ENCODE data around the gene MYO15B. TPM values are rescaled to one million over a fixed set of nuclear protein-coding genes. Genes with fewer than 3 reads are reported as not detected.

MYO15B gene
- total and polyA plus RNA-seq, 2 experiments from 2014 or later = 124 to 153 TPM

DNA sequence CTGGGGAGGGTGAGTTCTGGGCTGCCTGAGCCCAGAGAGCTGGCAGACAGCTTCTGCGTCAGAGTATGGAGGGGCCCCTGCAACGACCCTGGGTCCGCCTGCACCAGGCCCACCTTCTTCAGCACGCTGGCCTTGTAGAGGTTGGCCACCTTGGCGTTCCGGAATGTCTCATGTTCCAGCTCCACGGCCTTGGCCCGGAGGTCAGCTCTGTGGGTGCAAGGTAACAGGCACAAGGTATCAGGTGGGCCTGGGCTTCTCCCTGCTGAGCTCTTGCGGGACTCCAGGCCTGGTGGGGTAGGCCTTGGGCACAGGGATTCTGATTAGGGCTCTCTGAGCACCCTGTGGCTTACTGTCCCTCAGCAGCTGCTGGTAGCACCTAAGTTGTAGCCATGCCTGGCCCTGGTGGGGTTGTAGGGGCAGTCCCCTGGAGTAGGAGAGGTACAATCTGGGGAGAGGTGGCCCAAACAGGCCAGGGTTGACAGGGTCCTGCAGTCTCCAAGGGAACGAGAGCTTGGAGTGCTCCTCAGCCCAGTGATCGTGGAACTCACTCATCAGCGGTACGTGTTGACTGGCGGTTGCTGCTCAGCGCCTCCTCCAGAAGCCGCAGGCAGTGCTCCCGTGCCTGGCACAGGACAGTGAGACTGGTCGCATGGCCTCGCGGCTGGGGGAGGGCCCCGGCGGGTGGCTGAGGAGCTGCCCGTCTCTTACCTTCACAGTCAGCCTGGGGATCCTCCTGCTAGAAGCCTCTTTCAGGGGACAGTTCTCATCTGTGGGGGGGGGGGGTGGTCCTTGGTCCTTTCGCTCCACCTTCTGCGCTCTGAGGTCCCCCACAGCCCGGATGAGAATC, 42.7 kb downstream of the MYO15B start:
- Histone ChIP-seq H3K9me2 (replicated peaks; ENCODE audit: insufficient read depth) (no peaks in the 10 kb centered on the region), H3K36me3 (replicated peaks; ENCODE audit: insufficient read depth, low read depth) (no peaks in the 10 kb centered on the region), H3K4me2 (no peak overlapping the region), H3K4me3 (no peak overlapping the region), H3K27ac (no peak overlapping the region), H3K27me3 (no peaks in the 10 kb centered on the region), H4K20me1 (ENCODE audit: insufficient read depth, poor library complexity, severe bottlenecking) (no peaks in the 10 kb centered on the region), H3K9me3 (ENCODE audit: low read depth) (no peaks in the 10 kb centered on the region), H3K79me2 (no peaks in the 10 kb centered on the region), H2AFZ (no peak overlapping the region), H3K4me1 (ENCODE audit: insufficient read depth) (peaks cover 21% of the 10 kb centered on the region)
- no peak for DNase-seq (ENCODE audit: low spot score)
- WGBS (ENCODE audit: low lambda C conversion rate, missing lambda C conversion rate) = 94% methylated on average over 25 of the region's 26 CpGs
- TF ChIP-seq EZH2phosphoT487 (IDR thresholded peaks at IDR 0.05; ENCODE audit: low read depth, severe bottlenecking, unreplicated experiment) = no peak
- TF ChIP-seq, protein P1, sequence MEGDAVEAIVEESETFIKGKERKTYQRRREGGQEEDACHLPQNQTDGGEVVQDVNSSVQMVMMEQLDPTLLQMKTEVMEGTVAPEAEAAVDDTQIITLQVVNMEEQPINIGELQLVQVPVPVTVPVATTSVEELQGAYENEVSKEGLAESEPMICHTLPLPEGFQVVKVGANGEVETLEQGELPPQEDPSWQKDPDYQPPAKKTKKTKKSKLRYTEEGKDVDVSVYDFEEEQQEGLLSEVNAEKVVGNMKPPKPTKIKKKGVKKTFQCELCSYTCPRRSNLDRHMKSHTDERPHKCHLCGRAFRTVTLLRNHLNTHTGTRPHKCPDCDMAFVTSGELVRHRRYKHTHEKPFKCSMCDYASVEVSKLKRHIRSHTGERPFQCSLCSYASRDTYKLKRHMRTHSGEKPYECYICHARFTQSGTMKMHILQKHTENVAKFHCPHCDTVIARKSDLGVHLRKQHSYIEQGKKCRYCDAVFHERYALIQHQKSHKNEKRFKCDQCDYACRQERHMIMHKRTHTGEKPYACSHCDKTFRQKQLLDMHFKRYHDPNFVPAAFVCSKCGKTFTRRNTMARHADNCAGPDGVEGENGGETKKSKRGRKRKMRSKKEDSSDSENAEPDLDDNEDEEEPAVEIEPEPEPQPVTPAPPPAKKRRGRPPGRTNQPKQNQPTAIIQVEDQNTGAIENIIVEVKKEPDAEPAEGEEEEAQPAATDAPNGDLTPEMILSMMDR (IDR thresholded peaks at IDR 0.05; ENCODE audit: poor library complexity) = no peak
- no peak for TF ChIP-seq EZH2 (IDR thresholded peaks at IDR 0.05; ENCODE audit: borderline replicate concordance)

DNA sequence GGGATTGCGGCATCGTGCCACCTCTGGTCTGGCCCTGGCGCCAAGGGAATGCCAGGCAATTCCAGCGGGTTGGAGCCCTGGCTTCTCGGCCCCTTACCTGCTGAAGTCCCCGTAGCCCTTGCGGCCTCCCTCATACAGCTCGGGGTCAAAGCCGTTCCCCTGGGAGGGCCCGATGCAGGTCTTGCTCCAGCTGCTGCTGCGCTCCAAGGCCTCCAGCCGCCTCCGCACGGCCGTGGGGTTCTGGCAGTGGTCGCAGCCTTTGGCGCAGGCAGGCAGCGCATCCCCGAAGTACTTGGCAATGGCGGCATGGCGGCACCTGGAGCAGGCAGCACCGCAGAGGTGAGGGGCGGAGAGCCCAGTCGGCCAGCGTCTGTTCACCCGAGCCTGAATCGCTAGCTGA, 43.8 kb downstream of the MYO15B start:
- Histone ChIP-seq H3K9me3 (ENCODE audit: low read depth) (no peaks in the 10 kb centered on the region), H3K4me3 (no peak overlapping the region), H3K36me3 (replicated peaks; ENCODE audit: insufficient read depth, low read depth) (no peaks in the 10 kb centered on the region), H3K4me1 (ENCODE audit: insufficient read depth) (peaks cover 21% of the 10 kb centered on the region), H3K4me2 (no peak overlapping the region), H3K79me2 (no peaks in the 10 kb centered on the region), H3K27ac (no peak overlapping the region), H2AFZ (no peak overlapping the region), H4K20me1 (ENCODE audit: insufficient read depth, poor library complexity, severe bottlenecking) (no peaks in the 10 kb centered on the region), H3K27me3 (no peaks in the 10 kb centered on the region), H3K9me2 (replicated peaks; ENCODE audit: insufficient read depth) (no peaks in the 10 kb centered on the region)
- 96% methylated on average over 27 of the region's 27 CpGs for WGBS (ENCODE audit: low lambda C conversion rate, missing lambda C conversion rate)
- DNase-seq (ENCODE audit: low spot score) = no peak
- TF ChIP-seq, protein P1 (IDR thresholded peaks at IDR 0.05; ENCODE audit: poor library complexity) = no peak
- TF ChIP-seq EZH2 (IDR thresholded peaks at IDR 0.05; ENCODE audit: borderline replicate concordance) (no peak), EZH2phosphoT487 (IDR thresholded peaks at IDR 0.05; ENCODE audit: low read depth, severe bottlenecking, unreplicated experiment) (no peak)

DNA sequence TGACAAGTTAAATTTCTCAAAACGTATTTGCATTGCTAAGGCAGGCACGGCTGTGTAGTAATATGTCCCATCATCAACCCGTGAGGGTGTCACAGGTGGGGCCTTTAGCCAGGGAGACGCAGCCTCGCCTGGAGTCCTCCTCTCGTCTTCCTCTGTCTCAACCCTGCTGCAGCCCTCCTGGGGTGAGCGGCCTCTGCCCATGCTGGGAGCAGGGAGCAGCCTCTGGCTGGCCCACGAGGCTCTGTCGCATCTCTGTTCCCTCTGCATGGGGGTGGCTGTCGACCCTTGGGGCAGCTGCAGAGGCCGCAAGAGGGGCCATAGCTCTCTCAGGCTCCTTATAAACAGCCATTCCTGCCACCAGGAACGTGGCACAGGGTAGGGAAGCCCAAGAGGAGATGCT, 44.8 kb downstream of the MYO15B start:
- Histone ChIP-seq H3K9me2 (replicated peaks; ENCODE audit: insufficient read depth) (no peaks in the 10 kb centered on the region), H2AFZ (no peak overlapping the region), H3K4me3 (no peak overlapping the region), H4K20me1 (ENCODE audit: insufficient read depth, poor library complexity, severe bottlenecking) (no peaks in the 10 kb centered on the region), H3K27ac (no peak overlapping the region), H3K4me2 (no peak overlapping the region), H3K36me3 (replicated peaks; ENCODE audit: insufficient read depth, low read depth) (no peaks in the 10 kb centered on the region), H3K9me3 (ENCODE audit: low read depth) (no peaks in the 10 kb centered on the region), H3K27me3 (no peaks in the 10 kb centered on the region), H3K4me1 (ENCODE audit: insufficient read depth) (peaks cover 21% of the 10 kb centered on the region), H3K79me2 (no peaks in the 10 kb centered on the region)
- no peak for TF ChIP-seq EZH2 (IDR thresholded peaks at IDR 0.05; ENCODE audit: borderline replicate concordance)
- TF ChIP-seq EZH2phosphoT487 (IDR thresholded peaks at IDR 0.05; ENCODE audit: low read depth, severe bottlenecking, unreplicated experiment) = no peak
- TF ChIP-seq, protein P1 (IDR thresholded peaks at IDR 0.05; ENCODE audit: poor library complexity) = no peak
- DNase-seq (ENCODE audit: low spot score) = no peak
- 88% methylated on average over 12 of the region's 12 CpGs for WGBS (ENCODE audit: low lambda C conversion rate, missing lambda C conversion rate)
